Measurements from ENCODE around the gene SOX11.

Gene SOX11

DNA sequence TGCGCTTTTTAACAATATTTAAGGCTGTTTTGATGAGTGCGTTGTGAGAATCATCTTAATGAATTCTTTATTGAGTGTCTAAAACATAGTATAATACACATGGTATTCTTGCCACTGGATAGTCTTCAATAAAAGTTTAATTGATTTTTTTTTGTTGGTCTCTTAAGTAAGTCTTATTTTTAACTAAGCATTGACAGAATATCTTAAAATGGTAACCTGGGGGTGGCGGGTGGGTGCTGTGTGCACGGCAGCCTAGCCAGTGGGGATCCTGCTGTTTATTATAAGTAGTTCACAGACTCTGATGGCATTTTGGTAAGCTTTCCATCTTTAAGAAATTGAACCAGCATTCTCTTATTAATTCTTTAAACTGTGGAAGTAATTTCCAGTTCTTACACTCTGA lies 6.0 kb downstream of the SOX11 start:
- no peak for ATAC-seq
- no peak for TF ChIP-seq PPARA (CRISPR knock-in tag; IDR thresholded peaks at IDR 0.05; ENCODE audit: borderline replicate concordance)
- no peak for TF ChIP-seq ZNF70 (CRISPR knock-in tag; IDR thresholded peaks at IDR 0.05)
- no peak for TF ChIP-seq OSR1 (CRISPR knock-in tag; IDR thresholded peaks at IDR 0.05)
- TF ChIP-seq TOX (CRISPR knock-in tag; IDR thresholded peaks at IDR 0.05; ENCODE audit: borderline replicate concordance) = no peak
- no peak for TF ChIP-seq ZFP3 (CRISPR knock-in tag; IDR thresholded peaks at IDR 0.05)
- TF ChIP-seq CSDC2 (CRISPR knock-in tag; IDR thresholded peaks at IDR 0.05) = no peak

- TF ChIP-seq GLIS3 (CRISPR knock-in tag; IDR thresholded peaks at IDR 0.05) = no peak
- TF ChIP-seq ARNTL (CRISPR knock-in tag; IDR thresholded peaks at IDR 0.05; ENCODE audit: borderline replicate concordance, low read depth) = no peak
- TF ChIP-seq SNAI2 (CRISPR knock-in tag; IDR thresholded peaks at IDR 0.05) = no peak
- no peak for ATAC-seq
Measured at GRCh38 chr2:5699963-5700362, 7.8 kb downstream of the SOX11 start.

GRCh38 chr2:5700551-5700950 lies 8.4 kb downstream of the SOX11 start:
- TF ChIP-seq PPARA (CRISPR knock-in tag; IDR thresholded peaks at IDR 0.05; ENCODE audit: borderline replicate concordance) (no peak), RARB (CRISPR knock-in tag; IDR thresholded peaks at IDR 0.05) (no peak), ZNF565 (CRISPR knock-in tag; conservative IDR thresholded peaks at IDR 0.05; ENCODE audit: low read depth) (no peak), GLIS3 (CRISPR knock-in tag; IDR thresholded peaks at IDR 0.05) (no peak), ZNF70 (CRISPR knock-in tag; IDR thresholded peaks at IDR 0.05) (no peak), ARNTL (CRISPR knock-in tag; IDR thresholded peaks at IDR 0.05; ENCODE audit: borderline replicate concordance, low read depth) (no peak), TOX (CRISPR knock-in tag; IDR thresholded peaks at IDR 0.05; ENCODE audit: borderline replicate concordance) (no peak), ISL1 (CRISPR knock-in tag; IDR thresholded peaks at IDR 0.05) (no peak), TCF4 (CRISPR knock-in tag; IDR thresholded peaks at IDR 0.05; ENCODE audit: borderline replicate concordance) (no peak), OSR1 (CRISPR knock-in tag; IDR thresholded peaks at IDR 0.05) (no peak), CSDC2 (CRISPR knock-in tag; IDR thresholded peaks at IDR 0.05) (no peak), CSRNP3 (CRISPR knock-in tag; IDR thresholded peaks at IDR 0.05) (no peak), ZFP3 (CRISPR knock-in tag; IDR thresholded peaks at IDR 0.05) (no peak), ESRRG (CRISPR knock-in tag; IDR thresholded peaks at IDR 0.05) (no peak), BACH2 (CRISPR knock-in tag; IDR thresholded peaks at IDR 0.05; ENCODE audit: borderline replicate concordance) (no peak), ZNF8 (CRISPR knock-in tag; IDR thresholded peaks at IDR 0.05) (no peak)
- TF ChIP-seq, protein P1, sequence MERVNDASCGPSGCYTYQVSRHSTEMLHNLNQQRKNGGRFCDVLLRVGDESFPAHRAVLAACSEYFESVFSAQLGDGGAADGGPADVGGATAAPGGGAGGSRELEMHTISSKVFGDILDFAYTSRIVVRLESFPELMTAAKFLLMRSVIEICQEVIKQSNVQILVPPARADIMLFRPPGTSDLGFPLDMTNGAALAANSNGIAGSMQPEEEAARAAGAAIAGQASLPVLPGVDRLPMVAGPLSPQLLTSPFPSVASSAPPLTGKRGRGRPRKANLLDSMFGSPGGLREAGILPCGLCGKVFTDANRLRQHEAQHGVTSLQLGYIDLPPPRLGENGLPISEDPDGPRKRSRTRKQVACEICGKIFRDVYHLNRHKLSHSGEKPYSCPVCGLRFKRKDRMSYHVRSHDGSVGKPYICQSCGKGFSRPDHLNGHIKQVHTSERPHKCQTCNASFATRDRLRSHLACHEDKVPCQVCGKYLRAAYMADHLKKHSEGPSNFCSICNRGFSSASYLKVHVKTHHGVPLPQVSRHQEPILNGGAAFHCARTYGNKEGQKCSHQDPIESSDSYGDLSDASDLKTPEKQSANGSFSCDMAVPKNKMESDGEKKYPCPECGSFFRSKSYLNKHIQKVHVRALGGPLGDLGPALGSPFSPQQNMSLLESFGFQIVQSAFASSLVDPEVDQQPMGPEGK (CRISPR knock-in tag; IDR thresholded peaks at IDR 0.05; ENCODE audit: borderline replicate concordance) = no peak
- TF ChIP-seq, protein P2, sequence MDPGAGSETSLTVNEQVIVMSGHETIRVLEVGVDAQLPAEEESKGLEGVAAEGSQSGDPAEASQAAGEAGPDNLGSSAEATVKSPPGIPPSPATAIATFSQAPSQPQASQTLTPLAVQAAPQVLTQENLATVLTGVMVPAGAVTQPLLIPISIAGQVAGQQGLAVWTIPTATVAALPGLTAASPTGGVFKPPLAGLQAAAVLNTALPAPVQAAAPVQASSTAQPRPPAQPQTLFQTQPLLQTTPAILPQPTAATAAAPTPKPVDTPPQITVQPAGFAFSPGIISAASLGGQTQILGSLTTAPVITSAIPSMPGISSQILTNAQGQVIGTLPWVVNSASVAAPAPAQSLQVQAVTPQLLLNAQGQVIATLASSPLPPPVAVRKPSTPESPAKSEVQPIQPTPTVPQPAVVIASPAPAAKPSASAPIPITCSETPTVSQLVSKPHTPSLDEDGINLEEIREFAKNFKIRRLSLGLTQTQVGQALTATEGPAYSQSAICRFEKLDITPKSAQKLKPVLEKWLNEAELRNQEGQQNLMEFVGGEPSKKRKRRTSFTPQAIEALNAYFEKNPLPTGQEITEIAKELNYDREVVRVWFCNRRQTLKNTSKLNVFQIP (CRISPR knock-in tag; IDR thresholded peaks at IDR 0.05; ENCODE audit: borderline replicate concordance, low read depth) = no peak
- ATAC-seq = no peak

DNA sequence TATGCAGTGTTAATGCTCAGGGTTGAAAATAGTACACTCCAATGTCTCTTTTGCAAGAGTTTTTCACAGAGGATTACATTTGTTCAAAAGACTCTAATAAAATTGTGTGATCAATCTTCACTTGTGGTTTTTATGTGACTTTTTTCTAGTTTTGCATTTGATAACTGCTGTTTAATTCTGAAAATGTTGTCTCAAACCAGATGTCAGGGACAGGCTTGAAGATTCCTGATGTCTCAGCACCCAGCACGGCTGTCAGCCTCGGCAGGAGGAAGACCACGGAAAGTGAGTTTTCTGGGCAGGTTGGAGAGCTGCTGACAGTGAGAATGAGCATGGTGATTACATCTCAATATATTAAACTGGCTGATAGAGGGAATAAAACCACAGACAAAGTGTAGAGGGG lies 9.1 kb downstream of the SOX11 start:
- TF ChIP-seq ARNTL (CRISPR knock-in tag; IDR thresholded peaks at IDR 0.05; ENCODE audit: borderline replicate concordance, low read depth) (no peak), ZNF565 (CRISPR knock-in tag; conservative IDR thresholded peaks at IDR 0.05; ENCODE audit: low read depth) (no peak), TCF4 (CRISPR knock-in tag; IDR thresholded peaks at IDR 0.05; ENCODE audit: borderline replicate concordance) (no peak), CSRNP3 (CRISPR knock-in tag; IDR thresholded peaks at IDR 0.05) (no peak)
- TF ChIP-seq, protein P3, sequence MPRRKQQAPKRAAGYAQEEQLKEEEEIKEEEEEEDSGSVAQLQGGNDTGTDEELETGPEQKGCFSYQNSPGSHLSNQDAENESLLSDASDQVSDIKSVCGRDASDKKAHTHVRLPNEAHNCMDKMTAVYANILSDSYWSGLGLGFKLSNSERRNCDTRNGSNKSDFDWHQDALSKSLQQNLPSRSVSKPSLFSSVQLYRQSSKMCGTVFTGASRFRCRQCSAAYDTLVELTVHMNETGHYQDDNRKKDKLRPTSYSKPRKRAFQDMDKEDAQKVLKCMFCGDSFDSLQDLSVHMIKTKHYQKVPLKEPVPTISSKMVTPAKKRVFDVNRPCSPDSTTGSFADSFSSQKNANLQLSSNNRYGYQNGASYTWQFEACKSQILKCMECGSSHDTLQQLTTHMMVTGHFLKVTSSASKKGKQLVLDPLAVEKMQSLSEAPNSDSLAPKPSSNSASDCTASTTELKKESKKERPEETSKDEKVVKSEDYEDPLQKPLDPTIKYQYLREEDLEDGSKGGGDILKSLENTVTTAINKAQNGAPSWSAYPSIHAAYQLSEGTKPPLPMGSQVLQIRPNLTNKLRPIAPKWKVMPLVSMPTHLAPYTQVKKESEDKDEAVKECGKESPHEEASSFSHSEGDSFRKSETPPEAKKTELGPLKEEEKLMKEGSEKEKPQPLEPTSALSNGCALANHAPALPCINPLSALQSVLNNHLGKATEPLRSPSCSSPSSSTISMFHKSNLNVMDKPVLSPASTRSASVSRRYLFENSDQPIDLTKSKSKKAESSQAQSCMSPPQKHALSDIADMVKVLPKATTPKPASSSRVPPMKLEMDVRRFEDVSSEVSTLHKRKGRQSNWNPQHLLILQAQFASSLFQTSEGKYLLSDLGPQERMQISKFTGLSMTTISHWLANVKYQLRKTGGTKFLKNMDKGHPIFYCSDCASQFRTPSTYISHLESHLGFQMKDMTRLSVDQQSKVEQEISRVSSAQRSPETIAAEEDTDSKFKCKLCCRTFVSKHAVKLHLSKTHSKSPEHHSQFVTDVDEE (CRISPR knock-in tag; IDR thresholded peaks at IDR 0.05) = no peak

More for the DNA sequence above, 9.1 kb downstream of the SOX11 start:
- ATAC-seq = no peak
